ENCODE results near the gene PSMB5. TPM values are rescaled to one million over a fixed set of nuclear protein-coding genes. Genes with fewer than 3 reads are reported as not detected.
A peak's percentile ranks its signal among the peaks of the same experiment; 100 is the strongest.
"Not testable (repeated sequence)": the region's sequence is repeated elsewhere in the genome, so short reads cannot be mapped to it uniquely, and the experiment has no call there.

PSMB5 gene
- total and polyA plus RNA-seq, 8 donors = 29.6 to 62.9 (median 45.9) TPM

DNA sequence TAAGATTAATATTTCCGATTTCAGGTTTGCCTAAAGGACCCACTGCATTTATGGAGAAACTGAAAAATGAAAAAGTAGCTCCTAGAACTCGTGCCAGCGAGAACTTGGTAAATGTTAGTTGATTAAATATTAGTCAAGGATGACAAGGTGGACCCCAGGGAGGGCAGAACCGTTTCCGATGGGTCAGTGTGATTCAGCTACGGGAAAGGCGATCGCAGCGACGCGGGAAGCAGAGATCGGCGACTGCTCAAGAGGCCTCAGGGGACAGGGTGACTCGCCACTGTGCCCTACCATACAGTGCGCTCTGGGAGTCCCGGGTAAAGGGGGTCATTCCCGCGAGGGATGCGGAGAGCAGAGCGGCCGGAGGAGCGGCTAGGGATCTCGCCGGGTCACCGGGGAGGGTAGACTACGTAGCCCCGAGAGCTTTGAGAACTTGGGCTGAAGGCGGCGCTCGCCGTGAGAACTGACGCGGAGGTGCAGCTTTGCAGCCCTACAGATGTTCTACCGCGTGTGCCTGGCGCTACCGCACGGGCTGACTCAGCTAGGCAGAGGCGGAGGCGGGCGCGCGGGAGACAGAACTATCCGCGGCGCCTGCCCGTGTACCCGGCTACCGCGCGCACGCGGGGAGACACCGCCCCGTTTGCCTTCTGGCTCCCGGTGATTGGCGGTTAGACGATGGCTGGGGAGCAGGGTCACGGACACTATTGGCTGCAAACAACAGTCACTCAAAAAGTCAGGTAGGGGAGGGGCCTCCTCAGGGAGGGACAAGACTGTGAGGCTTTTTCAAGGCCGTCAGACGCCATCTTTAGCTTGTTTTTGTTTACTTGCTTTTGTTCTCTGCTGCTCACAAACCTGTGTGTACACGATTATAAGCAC is 27.9 kb downstream of the PSMB5 start:
- peaks cover 4 to 17% (median 10%) of the 10 kb centered on the region in 3 donors for H3K4me1 ChIP-seq
- no peaks in the 10 kb centered on the region for H3K36me3 ChIP-seq
- peak overlapping the region; percentile 88 to 97 (median 94) for H3K27ac ChIP-seq
- H3K27me3 ChIP-seq = no peaks in the 10 kb centered on the region
- intact Hi-C loops (cut with DNase I) = no loop called here
- TF ChIP-seq, protein P1, sequence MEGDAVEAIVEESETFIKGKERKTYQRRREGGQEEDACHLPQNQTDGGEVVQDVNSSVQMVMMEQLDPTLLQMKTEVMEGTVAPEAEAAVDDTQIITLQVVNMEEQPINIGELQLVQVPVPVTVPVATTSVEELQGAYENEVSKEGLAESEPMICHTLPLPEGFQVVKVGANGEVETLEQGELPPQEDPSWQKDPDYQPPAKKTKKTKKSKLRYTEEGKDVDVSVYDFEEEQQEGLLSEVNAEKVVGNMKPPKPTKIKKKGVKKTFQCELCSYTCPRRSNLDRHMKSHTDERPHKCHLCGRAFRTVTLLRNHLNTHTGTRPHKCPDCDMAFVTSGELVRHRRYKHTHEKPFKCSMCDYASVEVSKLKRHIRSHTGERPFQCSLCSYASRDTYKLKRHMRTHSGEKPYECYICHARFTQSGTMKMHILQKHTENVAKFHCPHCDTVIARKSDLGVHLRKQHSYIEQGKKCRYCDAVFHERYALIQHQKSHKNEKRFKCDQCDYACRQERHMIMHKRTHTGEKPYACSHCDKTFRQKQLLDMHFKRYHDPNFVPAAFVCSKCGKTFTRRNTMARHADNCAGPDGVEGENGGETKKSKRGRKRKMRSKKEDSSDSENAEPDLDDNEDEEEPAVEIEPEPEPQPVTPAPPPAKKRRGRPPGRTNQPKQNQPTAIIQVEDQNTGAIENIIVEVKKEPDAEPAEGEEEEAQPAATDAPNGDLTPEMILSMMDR (IDR thresholded peaks at IDR 0.05) = no peak
- ATAC-seq = peak; percentile 95 to 98 (median 96)
- 0% methylated on average over 59 to 62 of the region's 62 CpGs for WGBS, 2 donors
- DNase-seq = peak; percentile 93 to 97 (median 96)
- H3K9me3 ChIP-seq = no peaks in the 10 kb centered on the region
- H3K4me3 ChIP-seq = peak overlapping the region; percentile 52 to 73 (median 66)
- FAIRE-seq = peak; percentile 63

DNA sequence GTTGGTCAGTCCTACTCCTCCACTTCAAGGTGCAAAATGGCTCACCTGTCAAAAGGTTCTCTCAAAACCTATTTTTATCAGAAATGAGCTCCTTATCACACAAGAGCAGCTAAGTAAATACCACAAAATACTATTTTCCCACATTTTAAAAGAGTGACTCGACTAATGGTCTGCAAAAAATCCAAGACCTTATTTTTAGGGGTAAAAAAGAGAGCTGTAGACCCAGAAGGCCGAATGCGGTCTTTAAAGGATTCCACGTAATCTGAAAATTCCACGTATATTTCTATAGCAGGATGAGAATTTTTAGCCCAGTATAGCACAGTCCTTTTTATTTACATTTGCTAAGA is 28.5 kb downstream of the PSMB5 start:
- peak overlapping the region; percentile 88 to 97 (median 94) for H3K27ac ChIP-seq
- FAIRE-seq (no peak), ATAC-seq (peak in 2 of 4 donors; percentile 0 to 3), DNase-seq (no peak)
- H3K9me3 ChIP-seq = no peaks in the 10 kb centered on the region
- intact Hi-C loops (cut with DNase I) = no loop called here
- H3K4me3 ChIP-seq = peak overlapping the region; percentile 52 to 73 (median 66)
- H3K27me3 ChIP-seq = no peaks in the 10 kb centered on the region
- peaks cover 4 to 17% (median 10%) of the 10 kb centered on the region in 3 donors for H3K4me1 ChIP-seq
- H3K36me3 ChIP-seq = no peaks in the 10 kb centered on the region
- TF ChIP-seq, protein P1 (IDR thresholded peaks at IDR 0.05) = no peak
- WGBS, 2 donors = 21 to 25% methylated on average over 5 of the region's 5 CpGs

DNA sequence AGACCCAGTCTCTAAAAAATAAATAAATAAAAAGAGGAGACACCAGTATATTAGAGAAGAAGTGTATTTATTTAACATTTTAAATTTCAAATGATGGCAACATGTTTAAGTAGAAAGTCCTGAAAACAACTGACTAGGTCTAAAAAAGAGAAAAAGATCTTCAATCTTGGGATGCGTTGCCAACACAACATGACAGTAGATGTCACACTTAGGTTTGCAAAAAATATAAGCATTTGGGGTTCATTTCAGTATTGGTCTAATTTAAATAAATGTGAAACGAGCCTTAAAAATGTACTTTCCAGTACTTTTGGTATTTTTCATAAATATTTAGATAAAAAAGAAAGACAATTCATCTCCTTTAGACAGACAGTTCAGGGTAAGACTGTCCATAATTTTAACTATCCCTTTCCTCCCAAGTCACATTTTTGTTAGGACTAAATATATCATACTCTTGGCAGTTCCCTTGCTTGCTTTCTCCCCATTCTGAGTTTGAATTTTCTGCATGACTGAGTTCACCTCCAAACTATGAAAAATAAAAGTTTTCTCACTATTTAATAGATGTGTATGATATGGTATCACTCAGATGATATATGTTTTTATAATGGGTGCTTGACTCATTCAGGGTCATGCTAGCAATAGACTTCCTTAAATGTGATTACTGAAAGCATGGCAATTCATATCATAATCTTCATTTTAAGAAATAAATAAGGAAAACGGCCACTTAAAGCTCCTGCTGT is 29.1 kb downstream of the PSMB5 start:
- no peaks in the 10 kb centered on the region for H3K27me3 ChIP-seq
- TF ChIP-seq, protein P1 (IDR thresholded peaks at IDR 0.05) = no peak
- ATAC-seq (no peak), DNase-seq (no peak), FAIRE-seq (no peak)
- H3K4me3 ChIP-seq = peak overlapping the region in 1 of 4 donors; percentile 68
- H3K27ac ChIP-seq = peak overlapping the region in 3 of 4 donors; percentile 94 to 97 (median 95)
- intact Hi-C loops (cut with DNase I) = no loop called here
- peaks cover 4 to 17% (median 10%) of the 10 kb centered on the region in 3 donors for H3K4me1 ChIP-seq
- H3K9me3 ChIP-seq = no peaks in the 10 kb centered on the region
- no peaks in the 10 kb centered on the region for H3K36me3 ChIP-seq
- 65 to 69% methylated on average over 3 of the region's 3 CpGs for WGBS, 2 donors

DNA sequence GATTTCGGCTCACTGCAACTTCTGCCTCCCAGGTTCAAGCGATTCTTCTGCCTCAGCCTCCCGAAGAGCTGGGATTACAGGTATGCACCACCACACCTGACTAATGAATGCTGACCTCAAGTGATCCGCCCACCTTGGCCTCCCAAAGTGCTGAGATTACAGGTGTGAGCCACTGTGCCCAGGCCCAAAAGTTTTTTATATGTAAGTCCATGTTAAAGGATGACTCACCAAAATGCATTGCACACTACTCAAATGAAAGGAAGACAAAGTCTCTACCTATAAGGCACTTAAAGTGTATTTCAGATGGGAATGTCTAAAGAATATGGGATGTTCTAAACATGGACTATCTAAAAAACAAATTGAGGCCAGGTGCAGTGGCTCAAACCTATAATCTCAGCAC is 30.4 kb downstream of the PSMB5 start:
- H3K27me3 ChIP-seq; intact Hi-C loops (cut with DNase I); H3K4me3 ChIP-seq; H3K36me3 ChIP-seq; FAIRE-seq; H3K9me3 ChIP-seq; ATAC-seq; H3K27ac ChIP-seq; DNase-seq: not testable (repeated sequence)
- 95 to 97% methylated on average over 4 of the region's 4 CpGs for WGBS, 2 donors
- peaks cover 4 to 12% (median 10%) of the 10 kb centered on the region in 3 donors for H3K4me1 ChIP-seq

DNA sequence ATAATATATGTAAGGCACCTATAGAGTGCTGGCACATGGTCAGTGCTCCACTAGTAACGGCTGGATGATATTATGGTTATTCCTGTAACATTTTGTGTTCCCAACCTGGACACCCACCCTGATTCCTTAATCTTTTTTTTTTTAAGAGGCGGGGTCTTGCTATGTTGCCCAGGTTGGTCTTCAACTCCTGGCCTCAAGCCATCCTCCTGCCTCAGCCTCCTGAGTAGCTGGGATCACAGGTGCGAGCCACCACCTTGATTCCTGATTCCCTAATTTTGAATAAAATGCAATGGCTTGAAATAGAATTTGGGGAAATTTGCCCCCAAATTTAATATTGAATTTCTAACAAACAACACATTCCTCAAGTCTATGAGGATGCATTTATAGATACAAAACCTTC is 32.1 kb downstream of the PSMB5 start:
- WGBS, 2 donors = 93 to 99% methylated on average over 3 of the region's 3 CpGs
- no peak for ATAC-seq
- H3K27ac ChIP-seq = no peak overlapping the region
- no peaks in the 10 kb centered on the region for H3K9me3 ChIP-seq
- no peak for FAIRE-seq
- TF ChIP-seq, protein P1 (IDR thresholded peaks at IDR 0.05) = no peak
- H3K4me3 ChIP-seq = no peak overlapping the region
- no peaks in the 10 kb centered on the region for H3K27me3 ChIP-seq
- no peak for DNase-seq
- intact Hi-C loops (cut with DNase I) = no loop called here
- H3K36me3 ChIP-seq = no peaks in the 10 kb centered on the region
- peaks cover 4 to 11% (median 10%) of the 10 kb centered on the region in 3 donors for H3K4me1 ChIP-seq

All from pancreas (tissue), 10 donors.